HuH-7 (cell line): ENCODE results near the gene GRSF1.
"Not testable (repeated sequence)": the region's sequence is repeated elsewhere in the genome, so short reads cannot be mapped to it uniquely, and the experiment has no call there.

ENCODE experiments used
- DNase-seq: peaks from one replicate; pipeline ENCODE4 v3.0.0; 2011; ENCODE audit warnings: low spot score

The GRSF1 gene

GRCh38 chr4:70839589-70840093 is at the start of gene GRSF1:
Gene GRSF1, minus strand, starts transcription at chr4:70839890. Its CDS starts 63 bp downstream, at chr4:70839827.
- peak; percentile 86 for DNase-seq

GRCh38 chr4:70885174-70885573 is 45.5 kb upstream of the GRSF1 start:
- no peak for DNase-seq

- no peak for DNase-seq
Measured at GRCh38 chr4:70880739-70881138, 41.0 kb upstream of the GRSF1 start.

- no peak for DNase-seq
Measured at GRCh38 chr4:70877556-70877955, 37.9 kb upstream of the GRSF1 start.

- DNase-seq = no peak
Measured at GRCh38 chr4:70874268-70875156, 34.8 kb upstream of the GRSF1 start.

- DNase-seq = no peak
Measured at GRCh38 chr4:70873216-70873615, 33.5 kb upstream of the GRSF1 start.

GRCh38 chr4:70868778-70869177 is 29.1 kb upstream of the GRSF1 start:
- DNase-seq = no peak

GRCh38 chr4:70863099-70863790 is 23.6 kb upstream of the GRSF1 start:
- no peak for DNase-seq

- DNase-seq = no peak
Measured at GRCh38 chr4:70859066-70859465, 19.4 kb upstream of the GRSF1 start.

- no peak for DNase-seq
Measured at GRCh38 chr4:70858454-70858853, 18.8 kb upstream of the GRSF1 start.

- DNase-seq = no peak
Measured at GRCh38 chr4:70855464-70855863, 15.8 kb upstream of the GRSF1 start.

- no peak for DNase-seq
Measured at GRCh38 chr4:70849291-70849690, 9.6 kb upstream of the GRSF1 start.

GRCh38 chr4:70844180-70844579 is 4.5 kb upstream of the GRSF1 start:
- no peak for DNase-seq

GRCh38 chr4:70842761-70843435 is 3.2 kb upstream of the GRSF1 start:
- no peak for DNase-seq

- DNase-seq = no peak
Measured at GRCh38 chr4:70841951-70842350, 2.3 kb upstream of the GRSF1 start.

GRCh38 chr4:70841211-70841610 is 1.5 kb upstream of the GRSF1 start:
- DNase-seq = no peak

GRCh38 chr4:70840631-70841030 is 941 bp upstream of the GRSF1 start:
- DNase-seq = not testable (repeated sequence)

- DNase-seq = not testable (repeated sequence)
Measured at GRCh38 chr4:70840137-70840536, 447 bp upstream of the GRSF1 start.

GRCh38 chr4:70838666-70839588 is 763 bp downstream of the GRSF1 start:
- peak; percentile 46 for DNase-seq

- no peak for DNase-seq
Measured at GRCh38 chr4:70838204-70838603, 1.5 kb downstream of the GRSF1 start.

- DNase-seq = no peak
Measured at GRCh38 chr4:70836081-70836480, 3.6 kb downstream of the GRSF1 start.
